GM19468 (cell line): Measurements from ENCODE around the gene DAAM1.

Experiments
- ATAC-seq: cut with Tn5 transposase; IDR thresholded peaks from one replicate; pipeline ENCODE4 v1.9.1; 2021; ENCODE audit warnings: mild to moderate bottlenecking, moderate library complexity, moderate number of reproducible peaks; ENCODE audit not compliant: unreplicated experiment; ENCODE audit errors: extremely low read depth

DAAM1 gene

DNA sequence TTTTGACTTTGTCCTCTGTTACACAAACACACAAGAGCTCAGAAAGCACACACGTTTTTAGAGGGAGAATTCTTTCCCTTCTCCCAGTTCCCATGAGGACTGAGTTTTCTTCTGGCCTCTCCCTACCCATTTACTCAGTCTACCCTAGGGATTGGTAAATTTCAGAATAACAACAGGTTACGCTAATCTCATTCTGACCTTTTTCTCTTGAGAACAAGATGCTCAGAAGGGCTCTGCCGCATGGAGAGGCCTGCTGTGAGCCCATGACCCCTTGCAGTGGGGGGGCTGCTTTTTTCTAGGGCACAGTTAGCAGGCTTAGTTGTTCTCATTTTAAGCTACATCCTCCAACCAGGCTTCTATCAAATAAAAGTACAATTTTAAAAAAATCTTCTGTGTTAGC lies 207.2 kb downstream of the DAAM1 start:
- ATAC-seq: no peak

DNA sequence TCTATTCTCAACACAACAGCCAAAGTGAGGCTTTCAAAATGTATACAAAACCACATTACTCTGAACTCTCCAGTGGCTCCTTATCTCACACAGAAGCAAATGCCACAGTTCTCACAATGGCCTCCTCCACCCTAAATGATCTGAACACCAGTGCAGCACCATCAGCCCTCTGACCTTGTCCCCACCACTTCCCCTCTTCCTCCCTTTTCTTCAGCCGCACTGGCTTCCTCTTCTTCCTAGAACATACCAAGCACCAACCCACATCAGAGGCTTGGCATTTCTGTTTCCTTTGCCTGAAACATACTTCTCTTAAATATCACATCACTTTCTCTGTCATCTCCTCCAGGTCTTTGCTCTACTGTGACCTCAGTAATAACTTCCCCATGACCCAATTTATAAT lies 210.4 kb downstream of the DAAM1 start:
- no peak for ATAC-seq

DNA sequence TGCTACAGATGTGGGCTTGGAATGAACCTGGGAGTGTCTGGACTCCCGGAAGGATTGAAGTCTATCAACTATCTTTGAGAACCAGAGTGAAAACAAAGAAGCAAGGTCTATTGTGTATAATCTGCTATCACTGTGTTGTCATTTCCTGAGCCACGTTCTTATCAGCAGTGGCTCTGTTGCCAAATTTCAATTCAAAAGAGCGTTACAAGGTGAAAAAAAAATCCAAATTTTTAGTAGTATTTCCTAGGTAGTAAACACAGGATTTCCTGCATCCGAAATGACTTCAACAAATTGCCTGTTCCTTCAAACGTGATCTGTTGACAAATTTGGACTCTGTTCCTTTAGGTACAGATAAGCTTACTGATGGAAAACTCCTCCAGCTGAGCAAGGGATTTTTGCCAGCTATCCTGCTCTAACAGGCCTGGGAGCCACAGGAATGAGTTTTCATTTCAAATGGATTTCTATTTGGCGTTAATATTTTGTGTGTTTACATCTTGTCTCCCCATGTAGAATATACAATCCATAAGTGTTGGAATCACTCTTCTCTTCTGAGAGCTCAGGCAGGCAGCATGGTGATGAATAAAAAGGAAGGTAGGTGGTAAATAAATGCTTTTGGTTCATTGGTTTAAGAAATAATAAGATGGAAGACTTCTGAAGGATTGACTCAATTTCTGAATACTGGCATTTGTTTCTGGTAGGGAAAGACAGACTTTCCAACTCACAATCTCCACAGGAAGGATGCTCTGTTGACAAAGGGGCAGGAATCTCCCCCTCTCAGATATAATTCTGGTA lies 218.2 kb downstream of the DAAM1 start:
- no peak for ATAC-seq

DNA sequence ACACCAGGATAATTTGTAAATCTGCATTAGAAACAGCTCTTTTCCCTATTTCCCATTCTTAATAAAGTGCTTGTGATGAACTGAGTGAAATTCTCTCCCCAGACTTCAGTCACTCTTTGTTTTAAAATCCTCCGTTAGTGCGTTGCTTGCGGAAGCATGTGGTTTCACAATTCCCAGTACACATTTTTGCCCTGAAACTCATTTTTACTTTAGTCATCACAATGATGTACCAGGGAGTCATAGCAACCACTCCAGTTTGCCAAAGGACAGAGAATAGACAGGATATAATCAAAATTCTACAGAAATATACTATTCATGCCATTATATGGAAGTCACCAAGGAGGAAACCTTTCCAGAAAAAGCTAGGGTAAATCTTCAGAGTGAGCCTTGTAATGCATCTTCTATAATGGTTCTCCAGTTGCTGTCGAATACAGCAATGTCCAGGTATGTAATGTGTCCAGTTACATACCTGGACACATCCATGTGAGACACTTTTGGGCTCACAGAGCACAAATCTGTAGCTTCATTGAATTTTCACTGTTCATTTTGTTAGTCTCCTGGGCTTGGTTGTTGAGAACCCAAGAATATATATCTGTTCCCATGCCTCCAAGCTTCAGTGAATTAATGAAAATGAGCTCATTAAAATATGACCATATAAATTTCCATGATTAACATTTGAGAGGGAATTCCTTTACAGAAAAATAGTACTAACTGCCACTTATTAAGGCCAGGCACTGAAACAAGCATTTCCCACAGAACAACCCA lies 219.0 kb downstream of the DAAM1 start:
- no peak for ATAC-seq

DNA sequence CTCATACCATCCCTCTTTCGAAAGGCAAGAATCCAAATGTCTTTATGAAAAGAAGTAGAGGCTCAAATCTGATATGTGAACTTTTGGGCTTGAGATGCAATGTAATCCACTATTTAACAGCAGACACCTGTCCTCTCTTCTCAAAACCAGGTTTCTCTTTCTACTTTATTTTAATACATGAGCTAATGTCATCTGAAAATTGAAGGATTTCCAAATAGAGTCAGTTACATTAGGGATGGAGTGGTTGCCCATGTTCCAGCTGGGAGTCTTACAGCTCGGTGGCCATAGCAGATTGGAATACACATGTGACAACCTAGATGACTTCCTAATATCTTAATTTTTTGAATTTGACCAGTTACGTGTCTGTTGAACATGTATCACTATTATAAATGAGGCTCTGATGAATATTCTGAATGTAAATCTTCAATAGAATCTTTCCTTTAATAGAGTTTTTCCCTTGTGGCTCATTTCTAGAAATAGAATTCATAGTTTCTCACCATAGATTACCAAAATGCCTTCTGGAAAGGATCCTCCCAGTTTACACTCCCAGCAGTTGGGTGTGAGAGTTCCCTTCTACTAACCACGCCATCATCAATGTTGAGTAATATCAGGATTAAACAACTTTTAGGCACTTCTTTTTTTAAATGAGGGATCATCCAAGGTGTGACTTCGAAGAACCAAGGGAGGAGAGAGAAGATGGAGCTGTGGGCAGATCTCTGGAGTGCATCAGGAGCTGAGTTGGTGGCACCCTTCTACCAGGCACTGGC lies 227.6 kb downstream of the DAAM1 start:
- ATAC-seq: no peak

DNA sequence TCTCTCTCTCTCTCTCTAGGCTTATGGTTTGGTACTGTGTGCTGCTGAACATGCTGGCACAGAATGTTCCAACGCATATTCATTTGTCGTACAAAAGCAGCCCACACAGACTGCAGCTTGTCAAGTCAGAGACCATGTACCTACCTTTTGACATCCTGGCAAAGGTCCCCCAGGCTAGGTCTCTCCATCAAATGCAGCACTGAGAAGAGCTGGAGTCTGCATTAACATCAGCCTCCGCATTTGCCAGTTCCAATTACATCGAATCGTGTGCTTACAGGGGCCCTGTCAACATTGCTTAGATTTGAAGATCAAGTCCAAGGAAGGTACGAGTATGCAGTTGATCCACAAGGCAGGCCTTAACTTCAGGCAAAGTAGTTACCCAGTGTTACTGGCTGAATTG lies 228.8 kb downstream of the DAAM1 start:
- ATAC-seq: no peak

DNA sequence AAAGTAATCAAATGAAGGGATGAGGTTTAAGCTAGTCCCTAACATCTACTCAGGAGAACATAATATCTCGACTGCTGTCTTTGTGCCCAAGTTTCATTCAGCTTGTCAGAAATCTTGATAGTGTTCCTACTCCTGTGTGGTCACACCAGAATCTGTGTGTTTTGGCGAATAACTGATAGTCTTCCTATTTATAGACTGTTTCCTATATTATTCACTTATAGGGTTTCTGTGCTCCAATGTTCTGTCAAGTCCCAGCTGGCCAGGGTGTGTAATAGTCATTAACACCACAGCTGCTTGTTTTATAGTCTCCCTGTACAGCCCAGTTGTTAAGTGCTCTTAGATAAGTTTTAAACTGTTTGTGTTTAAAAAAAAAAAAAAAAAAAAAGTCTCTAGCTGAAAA lies 230.8 kb downstream of the DAAM1 start:
- ATAC-seq: no peak
